Measurements from ENCODE around the gene PRRC2B. TPM values are rescaled to one million over a fixed set of nuclear protein-coding genes. Genes with fewer than 3 reads are reported as not detected.

The PRRC2B gene
- total and polyA plus RNA-seq, 8 donors = 26.3 to 251 (median 71.8) TPM

GRCh38 chr9:131523451-131524435 lies 129.9 kb downstream of the PRRC2B start:
- 81 to 86% (median 83%) methylated on average over 20 to 29 of the region's 29 CpGs for WGBS, 5 donors
- peaks cover 75 to 100% (median 100%) of the 10 kb centered on the region in 4 donors for H3K36me3 ChIP-seq
- intact Hi-C loops (cut with DNase I; ENCODE audit: low total_unique reads) = no loop called here
- DNase-seq = no peak
- no peaks in the 10 kb centered on the region for H3K4me1 ChIP-seq
- H3K4me3 ChIP-seq = no peak overlapping the region
- TF ChIP-seq POLR2A (IDR thresholded peaks at IDR 0.05) (no peak), CTCF (IDR thresholded peaks at IDR 0.05) (no peak), POLR2AphosphoS5 (IDR thresholded peaks at IDR 0.05) (no peak), EP300 (IDR thresholded peaks at IDR 0.05) (no peak)
- no peak overlapping the region for H3K27ac ChIP-seq
- no peaks in the 10 kb centered on the region for H3K9me3 ChIP-seq
- H3K27me3 ChIP-seq = no peaks in the 10 kb centered on the region

- no peak for DNase-seq
Observed at GRCh38 chr9:131524665-131525315, 130.9 kb downstream of the PRRC2B start.

GRCh38 chr9:131525643-131526565 lies 132.0 kb downstream of the PRRC2B start:
- 88 to 93% (median 91%) methylated on average over 19 of the region's 19 CpGs for WGBS, 5 donors

More at GRCh38 chr9:131524665-131525315, 130.9 kb downstream of the PRRC2B start:
- 86 to 91% (median 90%) methylated on average over 22 to 23 of the region's 23 CpGs for WGBS, 5 donors
- Histone ChIP-seq H3K36me3 (peaks cover 74 to 100% (median 100%) of the 10 kb centered on the region in 4 donors), H3K27me3 (no peaks in the 10 kb centered on the region), H3K4me3 (no peak overlapping the region), H3K4me1 (peaks cover 2 to 7% (median 4%) of the 10 kb centered on the region in 4 donors), H3K27ac (no peak overlapping the region), H3K9me3 (no peaks in the 10 kb centered on the region)
- intact Hi-C loops (cut with DNase I; ENCODE audit: low total_unique reads) = no loop called here
- TF ChIP-seq EP300 (IDR thresholded peaks at IDR 0.05) (no peak), CTCF (IDR thresholded peaks at IDR 0.05) (no peak), POLR2A (IDR thresholded peaks at IDR 0.05) (no peak), POLR2AphosphoS5 (IDR thresholded peaks at IDR 0.05) (no peak)

More at GRCh38 chr9:131525643-131526565, 132.0 kb downstream of the PRRC2B start:
- Histone ChIP-seq H3K9me3 (no peaks in the 10 kb centered on the region), H3K36me3 (peaks cover 62 to 92% (median 89%) of the 10 kb centered on the region in 4 donors), H3K4me3 (no peak overlapping the region), H3K4me1 (peaks cover 10 to 16% (median 13%) of the 10 kb centered on the region in 4 donors), H3K27ac (no peak overlapping the region), H3K27me3 (no peaks in the 10 kb centered on the region)
- intact Hi-C loops (cut with DNase I; ENCODE audit: low total_unique reads) = no loop called here
- no peak for DNase-seq
- no peak for TF ChIP-seq CTCF (IDR thresholded peaks at IDR 0.05)
- no peak for TF ChIP-seq POLR2AphosphoS5 (IDR thresholded peaks at IDR 0.05)
- TF ChIP-seq POLR2A (IDR thresholded peaks at IDR 0.05) = no peak
- TF ChIP-seq EP300 (IDR thresholded peaks at IDR 0.05) = no peak

All from stomach (tissue), 9 donors.